SJSA1 (cell line): ENCODE results near the gene PHF2. TPM values are rescaled to one million over a fixed set of nuclear protein-coding genes. Genes with fewer than 3 reads are reported as not detected.

Experiments
- DNase-seq, 2 experiments: peaks; one replicate each; pipeline ENCODE4 v3.0.0-alpha.2; 2015 to 2020; ENCODE audit warnings: low spot score in 2 of 2, low read depth in 1 of 2
- H3K27ac ChIP-seq: fragments of 250-450 bp; sonication (Bioruptor Pico); 2 replicates; pipeline ENCODE4 v1.5.1; 2020; ENCODE audit warnings: mild to moderate bottlenecking, moderate library complexity
- H3K27me3 ChIP-seq: fragments of 250-450 bp; sonication (Bioruptor Pico); replicated peaks from 2 replicates; pipeline ENCODE4 v1.5.1; 2020; ENCODE audit warnings: mild to moderate bottlenecking, moderate library complexity
- H3K36me3 ChIP-seq: fragments of 250-450 bp; sonication (Bioruptor Pico); 2 replicates; pipeline ENCODE4 v1.5.1; 2020; ENCODE audit warnings: mild to moderate bottlenecking
- H3K4me1 ChIP-seq: fragments of 250-450 bp; sonication (Bioruptor Pico); replicated peaks from 2 replicates; pipeline ENCODE4 v1.6.1; 2021; ENCODE audit warnings: mild to moderate bottlenecking
- H3K4me3 ChIP-seq: fragments of 250-450 bp; sonication (Bioruptor Pico); 2 replicates; pipeline ENCODE4 v1.5.1; 2020; ENCODE audit warnings: mild to moderate bottlenecking
- H3K9me3 ChIP-seq: fragments of 250-450 bp; sonication (Bioruptor Pico); replicated peaks from 2 replicates; pipeline ENCODE4 v1.5.1; 2020; ENCODE audit warnings: mild to moderate bottlenecking
- total RNA-seq: library from RNA; depleted of rRNA; stranded (reverse); fragments of >200 nt; shearing (Covaris generic); gene quantifications from 2 replicates; pipeline ENCODE4 v1.2.3, GENCODE V29; 2014; rRNA removed

Gene PHF2
- total RNA-seq, 1 experiment from 2014 or later = 19.9 TPM

GRCh38 chr9:93725382-93725781, 149.0 kb downstream of the PHF2 start:
- H3K4me1 ChIP-seq = no peaks in the 10 kb centered on the region
- no peak overlapping the region for H3K4me3 ChIP-seq
- DNase-seq = no peak
- H3K27ac ChIP-seq = no peak overlapping the region
- no peaks in the 10 kb centered on the region for H3K36me3 ChIP-seq
- H3K27me3 ChIP-seq = no peaks in the 10 kb centered on the region
- H3K9me3 ChIP-seq = no peaks in the 10 kb centered on the region

- no peaks in the 10 kb centered on the region for H3K4me1 ChIP-seq
- H3K27me3 ChIP-seq = no peaks in the 10 kb centered on the region
- DNase-seq = no peak
- no peak overlapping the region for H3K4me3 ChIP-seq
- no peaks in the 10 kb centered on the region for H3K36me3 ChIP-seq
- no peak overlapping the region for H3K27ac ChIP-seq
- H3K9me3 ChIP-seq = no peaks in the 10 kb centered on the region
Observed at GRCh38 chr9:93726147-93726546, 149.8 kb downstream of the PHF2 start.

Other genes starting within 250 kb of the PHF2 start
- gene FAM120A, start 124.9 kb upstream of the PHF2 start, total RNA-seq = 41.9 and 73.3 TPM in 2 replicates
- 29.2 and 29.3 TPM in 2 replicates for gene FAM120AOS, start 123.0 kb upstream of the PHF2 start, total RNA-seq